SK-N-DZ (cell line): ENCODE data around the gene ARFRP1.
A peak's percentile ranks its signal among the peaks of the same experiment; 100 is the strongest.

Experiments used
- DNase-seq: peaks from one replicate; pipeline ENCODE4 v3.0.0-alpha.2; 2015; ENCODE audit warnings: low spot score

The ARFRP1 gene

GRCh38 chr20:63743210-63743970, 35.6 kb upstream of the ARFRP1 start:
- no peak for DNase-seq

GRCh38 chr20:63742381-63743024, 34.7 kb upstream of the ARFRP1 start:
- no peak for DNase-seq

- DNase-seq, result no peak
Observed at GRCh38 chr20:63741676-63742380, 34.1 kb upstream of the ARFRP1 start.

GRCh38 chr20:63741354-63741675, 33.5 kb upstream of the ARFRP1 start:
- DNase-seq, result no peak

GRCh38 chr20:63740627-63741353, 33.0 kb upstream of the ARFRP1 start:
- peak; percentile 86 for DNase-seq

- DNase-seq, result no peak
Observed at GRCh38 chr20:63740070-63740626, 32.4 kb upstream of the ARFRP1 start.

- DNase-seq, result peak; percentile 73
Observed at GRCh38 chr20:63739130-63740069, 31.6 kb upstream of the ARFRP1 start, which contains the start of gene SLC2A4RG. TSS of gene SLC2A4RG (plus strand) at chr20:63739776. CDS start at chr20:63739913, 137 bp downstream.

- peak; percentile 69 for DNase-seq
Observed at GRCh38 chr20:63738687-63739129, 30.9 kb upstream of the ARFRP1 start.

- peak; percentile 23 for DNase-seq
Observed at GRCh38 chr20:63737945-63738686, 30.3 kb upstream of the ARFRP1 start.

GRCh38 chr20:63737695-63737944, 29.8 kb upstream of the ARFRP1 start:
- DNase-seq, result peak; percentile 13

- peak; percentile 14 for DNase-seq
Observed at GRCh38 chr20:63736893-63737694, 29.3 kb upstream of the ARFRP1 start.

- DNase-seq, result peak; percentile 20
Observed at GRCh38 chr20:63735859-63736718, 28.3 kb upstream of the ARFRP1 start, which contains the start of gene LIME1. TSS of gene LIME1 (plus strand) at chr20:63736664. CDS start at chr20:63737550, 886 bp downstream.

GRCh38 chr20:63734946-63735858, 27.4 kb upstream of the ARFRP1 start:
- DNase-seq, result no peak

- no peak for DNase-seq
Observed at GRCh38 chr20:63734111-63734945, 26.6 kb upstream of the ARFRP1 start.

GRCh38 chr20:63733579-63734081, 25.9 kb upstream of the ARFRP1 start:
- DNase-seq, result no peak

GRCh38 chr20:63733117-63733516, 25.3 kb upstream of the ARFRP1 start:
- DNase-seq, result no peak
